ENCODE measurements around the gene NAV2.

The NAV2 gene

DNA sequence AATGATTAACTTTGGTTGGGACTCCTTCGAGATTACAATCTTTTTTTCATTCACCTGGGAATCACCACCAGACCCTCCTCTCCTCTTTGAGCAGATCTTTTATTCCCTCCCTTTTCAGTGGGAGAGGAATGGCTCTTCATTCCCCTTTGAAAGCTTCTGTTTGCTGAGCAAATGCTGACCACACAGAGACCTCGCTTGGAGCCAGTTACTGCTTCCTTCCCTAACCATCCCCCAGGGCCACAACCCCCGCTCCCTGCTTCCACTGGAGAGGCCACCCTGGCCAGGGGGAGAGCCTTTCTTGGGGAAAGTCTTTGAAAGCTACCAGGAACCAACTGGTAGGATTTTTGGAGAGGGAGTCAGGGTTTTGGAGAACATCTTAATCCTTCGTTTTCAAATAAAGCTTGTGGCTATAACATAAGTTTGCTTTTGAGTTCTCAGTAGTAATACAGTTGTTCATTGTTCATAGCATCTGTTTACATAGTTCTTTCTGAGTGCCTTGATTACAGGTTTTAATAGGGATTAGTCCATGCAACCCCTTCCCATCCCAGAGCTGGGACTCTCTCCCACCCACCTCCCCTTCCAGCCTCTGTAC, 309.2 kb downstream of the NAV2 start:
- no peak for DNase-seq (ENCODE audit: low read depth in 2 of 2)

DNA sequence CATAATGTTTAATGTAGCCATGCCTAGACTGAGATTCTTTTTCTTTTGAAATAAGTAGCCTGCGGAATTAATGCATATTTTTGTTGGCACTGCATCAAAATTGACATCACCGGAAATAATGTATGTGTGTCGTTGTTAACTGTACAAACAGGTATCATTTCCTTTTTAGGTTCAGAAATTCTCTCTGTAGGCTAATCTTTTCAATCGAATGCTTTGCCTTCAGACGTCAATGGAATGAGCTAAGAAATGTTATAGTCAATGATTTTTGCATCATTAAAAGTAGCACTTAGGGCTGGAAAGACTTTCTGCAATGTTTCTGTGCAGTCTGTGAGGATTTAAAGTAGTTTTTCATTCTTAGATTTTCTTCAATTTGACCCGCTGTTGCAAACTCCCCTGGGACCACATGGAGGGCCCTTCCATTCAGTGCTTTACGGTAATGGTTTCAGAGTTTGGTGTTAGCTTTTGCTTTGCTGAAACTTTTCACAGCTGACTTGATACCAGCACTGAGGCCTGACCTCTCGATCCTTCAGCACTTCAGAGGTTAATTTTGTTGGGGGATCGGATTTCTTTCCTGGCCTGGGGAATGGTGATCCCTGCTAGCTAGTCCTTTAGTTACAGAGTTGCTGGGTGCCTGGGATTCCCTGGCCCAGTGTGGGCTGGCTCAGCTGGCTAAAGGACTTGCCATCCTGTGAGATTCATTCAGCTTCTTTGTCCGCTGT, 309.9 kb downstream of the NAV2 start:
- no peak for DNase-seq (ENCODE audit: low read depth in 2 of 2)

- no peak for DNase-seq (ENCODE audit: low read depth in 2 of 2)
Measured at GRCh38 chr11:20023082-20023426, 310.4 kb downstream of the NAV2 start.

- no peak for DNase-seq (ENCODE audit: low read depth in 2 of 2)
Measured at GRCh38 chr11:20024172-20024935, 311.7 kb downstream of the NAV2 start.

DNA sequence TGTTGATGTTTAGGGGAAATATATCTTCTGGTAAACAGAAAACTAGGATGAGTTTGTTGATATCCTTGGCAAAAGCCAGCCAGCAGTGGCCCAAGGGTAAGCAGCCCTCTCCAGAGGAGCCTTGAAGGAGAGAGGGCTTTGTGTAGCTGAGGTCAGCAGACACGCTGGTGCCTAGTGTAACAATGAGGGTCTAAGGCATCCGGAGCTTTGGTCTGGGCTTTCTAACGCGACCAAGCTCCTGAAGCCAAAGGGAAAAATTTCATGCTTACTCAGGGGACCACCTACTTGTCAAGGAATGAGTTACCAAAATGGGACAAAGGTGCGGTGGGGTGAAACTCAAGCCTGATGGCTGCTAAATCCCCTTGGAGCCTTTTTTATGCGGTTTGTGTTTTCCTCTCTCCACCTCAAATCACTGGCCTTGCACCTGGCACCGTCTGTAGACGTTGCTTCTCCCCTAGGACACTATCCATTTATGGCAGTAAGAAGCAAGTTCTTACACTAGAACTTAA, 312.7 kb downstream of the NAV2 start:
- DNase-seq (ENCODE audit: low read depth in 2 of 2): no peak

- no peak for DNase-seq (ENCODE audit: low read depth in 2 of 2)
Measured at GRCh38 chr11:20026629-20027555, 314.3 kb downstream of the NAV2 start.

DNA sequence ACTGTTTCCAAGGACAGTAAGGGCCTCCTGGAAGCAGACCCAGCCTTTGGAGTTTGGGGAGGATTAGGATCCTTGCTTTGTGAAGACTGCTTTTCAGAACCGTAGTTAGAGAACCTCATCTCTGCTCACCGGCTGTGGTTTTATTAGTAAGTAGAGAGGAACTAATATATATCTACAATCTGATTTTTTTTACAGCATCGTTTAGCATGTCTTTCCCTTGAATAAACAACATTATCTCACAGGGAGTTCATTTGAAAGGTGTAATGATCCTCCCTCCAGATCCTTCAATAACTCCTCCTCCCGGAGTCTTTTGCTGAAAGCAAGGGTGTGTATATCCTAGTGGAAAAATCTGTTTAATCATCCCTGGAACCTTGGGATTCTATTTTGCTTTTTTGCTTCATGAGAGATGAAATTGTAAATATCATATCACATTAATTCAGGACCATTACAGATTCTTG, 314.9 kb downstream of the NAV2 start:
- DNase-seq (ENCODE audit: low read depth in 2 of 2): no peak

DNA sequence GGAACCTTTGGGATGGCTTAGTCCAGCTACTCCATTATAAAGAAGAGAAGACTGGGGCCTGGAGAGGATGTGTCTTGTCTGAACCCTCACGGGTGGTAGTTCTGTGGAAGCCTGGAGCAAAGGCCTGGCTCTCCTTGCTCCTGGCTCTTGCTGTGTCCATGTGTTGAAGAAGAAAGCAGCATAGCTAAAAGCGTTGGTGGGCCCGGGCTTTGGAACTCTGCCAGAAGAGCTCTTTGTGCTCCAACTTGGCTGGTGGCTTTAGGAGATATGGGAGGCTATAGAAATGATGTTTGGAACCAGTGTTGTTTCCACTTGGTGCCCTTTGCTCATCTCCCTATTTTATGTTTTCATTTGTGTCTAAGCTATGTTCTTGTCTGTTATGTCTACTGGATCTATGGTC, 316.6 kb downstream of the NAV2 start:
- no peak for DNase-seq (ENCODE audit: low read depth in 2 of 2)

DNA sequence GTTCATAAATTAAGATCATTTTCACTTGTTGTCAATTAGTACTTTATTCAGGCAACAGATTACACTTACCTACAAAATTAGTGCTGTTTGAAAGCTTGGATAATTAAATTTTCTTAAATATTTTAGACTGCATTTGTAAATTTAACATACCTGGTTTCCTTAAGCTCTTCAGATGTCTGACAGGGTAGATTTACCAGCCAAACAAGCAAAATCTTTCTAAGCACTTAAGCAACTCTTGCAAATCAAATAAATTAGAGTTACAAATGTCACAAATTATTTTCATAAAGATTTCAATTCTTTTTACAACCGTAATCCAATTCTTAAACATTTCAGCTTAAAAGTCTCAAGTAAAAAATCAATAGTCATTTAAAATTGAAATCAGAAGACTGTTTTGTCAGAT, 317.8 kb downstream of the NAV2 start:
- no peak for DNase-seq (ENCODE audit: low read depth in 2 of 2)

- no peak for DNase-seq (ENCODE audit: low read depth in 2 of 2)
Measured at GRCh38 chr11:20031155-20032001, 318.7 kb downstream of the NAV2 start.

DNA sequence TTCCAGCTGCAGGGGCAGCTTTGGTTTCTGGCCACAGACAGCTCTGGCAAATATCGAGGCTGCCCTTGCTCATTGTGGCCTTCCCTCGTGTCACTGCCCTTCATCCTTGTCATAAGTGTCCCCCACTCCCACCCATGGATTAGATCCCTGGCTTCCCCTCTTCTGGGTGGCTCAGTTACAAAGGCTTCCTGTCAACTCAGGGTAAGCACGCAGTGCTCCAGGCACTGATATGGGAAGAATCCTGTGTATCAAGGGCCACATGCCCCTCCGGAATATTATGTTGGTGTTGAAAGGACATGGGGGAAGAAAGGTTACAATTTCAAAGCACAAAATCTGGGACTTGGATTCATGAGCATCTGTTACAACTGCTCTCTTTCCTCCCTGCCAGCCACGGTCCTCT, 319.5 kb downstream of the NAV2 start:
- DNase-seq (ENCODE audit: low read depth in 2 of 2): no peak

DNA sequence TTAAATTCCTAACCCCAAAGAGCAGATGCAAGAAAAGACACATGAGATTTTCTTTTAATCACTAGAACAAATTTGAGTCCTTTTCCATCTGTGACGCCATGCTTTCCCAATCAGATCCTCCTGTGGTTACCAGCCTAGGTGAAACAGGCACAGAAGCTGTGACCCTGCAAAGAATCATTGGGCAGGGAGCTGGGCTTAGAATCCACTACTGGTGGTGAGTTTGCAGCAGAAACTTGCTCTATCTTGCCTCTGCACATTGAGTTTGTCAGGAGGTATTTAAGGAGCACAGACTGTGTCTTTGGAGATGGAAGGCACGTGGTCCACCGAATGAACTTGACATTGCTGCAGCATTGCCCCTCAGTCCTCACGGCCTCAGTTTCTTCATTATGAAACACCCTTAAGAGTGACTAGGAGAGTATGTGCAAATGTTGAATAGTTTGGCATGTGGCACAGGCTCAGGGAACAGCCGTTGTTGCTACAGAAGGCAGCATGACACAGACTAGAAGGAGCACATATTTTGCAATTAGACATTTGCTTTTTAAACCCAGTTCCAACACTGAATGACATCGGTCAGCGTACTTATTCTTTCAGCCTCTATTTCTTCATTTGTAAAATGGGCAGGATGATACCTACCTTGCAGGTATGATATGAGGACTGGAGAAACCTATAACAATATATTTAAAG, 320.1 kb downstream of the NAV2 start:
- DNase-seq (ENCODE audit: low read depth in 2 of 2): no peak

DNA sequence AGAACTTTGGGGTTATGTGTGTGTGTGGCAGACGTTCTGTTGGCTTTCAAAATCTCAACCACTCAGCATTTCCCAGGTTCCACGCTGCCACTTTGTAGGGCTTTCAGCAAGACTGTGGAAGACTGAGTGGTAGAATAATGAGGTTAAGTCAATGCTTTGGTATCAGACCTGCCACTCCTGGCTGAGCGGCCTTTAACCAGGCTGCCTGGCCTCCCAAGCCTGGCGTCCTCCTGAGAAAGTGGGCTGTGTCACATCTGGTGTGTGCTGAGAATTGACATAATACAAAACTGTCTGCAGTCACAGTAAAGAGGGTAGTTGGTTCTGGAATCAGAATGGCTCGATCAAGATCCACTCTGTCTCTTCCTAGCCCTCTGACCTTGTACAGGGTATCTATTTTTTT, 321.2 kb downstream of the NAV2 start:
- no peak for DNase-seq (ENCODE audit: low read depth in 2 of 2)

- DNase-seq (ENCODE audit: low read depth in 2 of 2): no peak
Measured at GRCh38 chr11:20034941-20035340, 322.3 kb downstream of the NAV2 start.

DNA sequence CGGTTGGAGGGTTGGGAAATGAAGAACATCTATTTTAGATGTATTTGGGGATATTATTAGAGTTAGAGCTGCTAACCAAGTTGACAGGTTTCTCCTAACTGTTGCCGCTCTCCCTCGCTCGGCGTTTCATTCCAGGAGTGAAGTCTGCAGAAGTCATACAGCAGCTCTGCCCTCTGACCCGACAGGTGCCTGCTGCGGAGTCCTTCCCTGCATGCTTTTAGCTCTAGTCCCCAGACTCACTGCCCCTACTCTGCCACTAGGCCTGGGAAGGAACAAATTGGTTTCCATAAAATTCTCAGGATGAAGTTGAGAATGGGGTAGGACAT, 322.7 kb downstream of the NAV2 start:
- DNase-seq (ENCODE audit: low read depth in 2 of 2): no peak

DNA sequence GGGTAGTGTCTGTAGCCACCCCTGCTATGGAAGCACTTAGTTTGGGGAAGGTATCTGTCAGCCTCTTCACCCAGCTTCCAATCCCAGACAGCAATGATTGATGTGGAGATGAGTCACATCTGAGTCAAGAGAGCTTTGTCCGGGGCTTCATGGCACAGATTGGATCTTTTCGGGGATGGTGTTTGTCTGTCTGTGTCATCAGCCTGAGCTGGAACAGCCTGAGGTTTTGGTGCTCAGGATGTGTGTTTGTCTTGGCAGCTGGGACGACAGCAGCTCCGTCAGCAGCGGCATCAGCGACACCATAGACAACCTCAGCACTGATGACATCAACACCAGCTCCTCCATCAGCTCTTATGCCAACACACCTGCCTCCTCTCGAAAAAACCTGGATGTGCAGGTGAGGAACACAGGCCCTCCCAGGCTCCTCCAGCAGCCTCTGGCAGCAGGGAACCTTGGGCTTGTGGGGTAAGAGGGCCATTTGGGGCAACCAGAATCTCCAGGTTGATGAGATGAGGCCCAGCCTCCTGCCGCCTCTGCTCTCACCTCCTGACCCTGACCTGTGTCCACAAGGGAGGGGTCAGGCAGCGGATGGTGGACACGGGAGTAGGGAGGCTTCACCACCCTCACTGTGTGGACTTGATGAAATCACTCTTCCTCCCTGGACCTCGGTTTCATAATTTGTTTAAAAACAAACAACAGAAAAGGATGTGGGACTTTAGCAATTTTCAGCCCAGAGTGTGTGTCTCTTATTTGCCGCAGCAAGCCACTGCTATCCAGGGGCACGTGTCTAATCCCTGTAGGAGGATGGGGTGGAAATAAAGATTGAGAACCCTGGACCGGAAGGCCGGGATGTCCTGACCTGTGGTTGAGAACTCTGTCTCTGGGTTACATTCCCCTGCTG, 323.3 kb downstream of the NAV2 start:
- DNase-seq (ENCODE audit: low read depth in 2 of 2): no peak

DNA sequence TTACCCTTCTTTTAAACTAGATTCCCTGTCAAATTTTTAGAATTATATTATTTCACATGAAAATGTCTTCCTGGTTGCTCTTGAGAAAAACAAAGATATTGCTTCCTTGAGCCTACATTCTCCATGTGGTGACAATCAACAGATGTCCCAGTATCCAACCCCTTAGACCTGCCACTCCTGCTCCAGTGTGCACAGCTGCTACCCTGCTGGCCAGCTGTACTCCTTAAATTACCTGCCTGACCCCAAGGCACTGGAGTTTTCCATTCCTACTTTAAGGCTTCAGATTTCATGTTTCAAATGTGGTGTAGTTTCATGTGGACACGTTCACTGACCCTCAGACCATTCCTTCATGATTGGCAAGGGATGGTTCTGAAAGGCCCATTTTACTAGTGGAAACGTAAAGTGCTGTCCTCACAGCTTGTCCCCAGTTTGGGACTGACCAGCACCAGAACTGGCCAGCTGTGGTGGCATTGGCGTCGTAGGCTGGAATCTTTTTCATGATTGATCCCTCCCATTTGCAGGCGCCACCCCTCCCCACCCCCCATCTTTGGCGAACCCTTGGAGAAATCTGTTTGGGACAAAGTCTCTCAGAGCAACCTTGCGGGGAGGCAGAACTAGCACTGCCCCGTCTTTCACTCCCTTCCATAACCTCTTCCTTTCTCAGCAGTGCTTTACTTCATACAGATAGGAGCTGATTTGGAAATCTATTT, 324.1 kb downstream of the NAV2 start:
- no peak for DNase-seq (ENCODE audit: low read depth in 2 of 2)

DNA sequence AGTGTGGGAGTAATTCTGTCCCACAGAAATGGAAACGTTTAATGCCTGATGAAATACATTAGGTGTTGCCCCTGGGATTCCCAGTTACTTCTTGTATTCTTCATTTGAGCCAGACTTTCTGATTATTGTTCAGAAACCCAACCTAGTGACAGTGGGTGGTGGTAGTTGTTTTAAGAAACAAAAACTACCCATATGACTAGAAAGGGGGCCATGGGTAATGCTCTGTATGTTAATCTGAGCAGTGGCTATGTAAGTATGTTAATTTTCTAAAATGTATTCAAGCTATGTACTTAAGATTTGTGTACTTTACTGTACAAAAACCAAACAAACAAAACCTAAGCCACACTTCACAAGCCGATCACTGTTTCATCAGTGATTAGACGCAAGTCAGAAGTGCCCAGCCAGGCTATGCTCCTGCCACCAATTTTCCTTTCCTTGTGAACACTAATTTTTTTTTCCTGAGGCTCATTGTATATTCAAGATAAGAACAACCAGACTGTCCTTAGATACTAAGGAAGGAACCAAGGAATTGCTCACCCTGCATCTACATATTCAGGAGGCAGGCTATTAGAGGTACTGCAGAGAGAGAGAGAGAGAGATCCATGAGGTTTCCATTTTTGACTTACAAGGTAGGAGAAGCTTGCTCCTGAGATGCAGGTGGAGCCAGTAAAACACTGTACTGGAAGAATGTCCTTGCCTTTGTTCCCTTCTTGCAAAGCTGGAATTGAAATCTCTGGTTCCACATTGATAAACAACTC, 324.9 kb downstream of the NAV2 start:
- DNase-seq (ENCODE audit: low read depth in 2 of 2): no peak
